ENCODE data around the gene ROBO2.

- no peak for TF ChIP-seq CTCF (IDR thresholded peaks at IDR 0.05)
- TF ChIP-seq ZBTB33 (IDR thresholded peaks at IDR 0.05; ENCODE audit: borderline replicate concordance, low read depth), result no peak
- no peak for TF ChIP-seq EP300 (IDR thresholded peaks at IDR 0.05; ENCODE audit: borderline replicate concordance in 1 of 2, low read depth in 1 of 2, low read length in 1 of 2)
- TF ChIP-seq NFIC (IDR thresholded peaks at IDR 0.05; ENCODE audit: borderline replicate concordance), result no peak
- TF ChIP-seq POLR2AphosphoS5 (IDR thresholded peaks at IDR 0.05; ENCODE audit: low read depth, low read length), result no peak
- TF ChIP-seq SMC3 (IDR thresholded peaks at IDR 0.05; ENCODE audit: low read depth, low read length), result no peak
- TF ChIP-seq RCOR1 (IDR thresholded peaks at IDR 0.05; ENCODE audit: low read length), result no peak
- no peak for TF ChIP-seq FOXM1 (IDR thresholded peaks at IDR 0.05; ENCODE audit: low read depth)
- TF ChIP-seq RXRA (IDR thresholded peaks at IDR 0.05; ENCODE audit: borderline replicate concordance, low read depth), result no peak
- TF ChIP-seq YY1 (IDR thresholded peaks at IDR 0.05; ENCODE audit: low read depth), result no peak
Observed at GRCh38 chr3:77381431-77381830, 341.5 kb downstream of the ROBO2 start.

Measured in SK-N-SH (cell line).